Measurements from ENCODE around the gene PLA2G4A. TPM values are rescaled to one million over a fixed set of nuclear protein-coding genes. Genes with fewer than 3 reads are reported as not detected.

The PLA2G4A gene
- total RNA-seq, 1 experiment from 2014 or later, result not detected

- no peaks in the 10 kb centered on the region for H3K9me3 ChIP-seq (ENCODE audit: control insufficient read depth, insufficient read depth, low read depth, low read length)
- in situ Hi-C loops (cut with HindIII; ENCODE audit: low pct_unique_long_range_greater_than_20kb, low sequenced_read_pairs), result no loop called here
- TF ChIP-seq, protein P1, sequence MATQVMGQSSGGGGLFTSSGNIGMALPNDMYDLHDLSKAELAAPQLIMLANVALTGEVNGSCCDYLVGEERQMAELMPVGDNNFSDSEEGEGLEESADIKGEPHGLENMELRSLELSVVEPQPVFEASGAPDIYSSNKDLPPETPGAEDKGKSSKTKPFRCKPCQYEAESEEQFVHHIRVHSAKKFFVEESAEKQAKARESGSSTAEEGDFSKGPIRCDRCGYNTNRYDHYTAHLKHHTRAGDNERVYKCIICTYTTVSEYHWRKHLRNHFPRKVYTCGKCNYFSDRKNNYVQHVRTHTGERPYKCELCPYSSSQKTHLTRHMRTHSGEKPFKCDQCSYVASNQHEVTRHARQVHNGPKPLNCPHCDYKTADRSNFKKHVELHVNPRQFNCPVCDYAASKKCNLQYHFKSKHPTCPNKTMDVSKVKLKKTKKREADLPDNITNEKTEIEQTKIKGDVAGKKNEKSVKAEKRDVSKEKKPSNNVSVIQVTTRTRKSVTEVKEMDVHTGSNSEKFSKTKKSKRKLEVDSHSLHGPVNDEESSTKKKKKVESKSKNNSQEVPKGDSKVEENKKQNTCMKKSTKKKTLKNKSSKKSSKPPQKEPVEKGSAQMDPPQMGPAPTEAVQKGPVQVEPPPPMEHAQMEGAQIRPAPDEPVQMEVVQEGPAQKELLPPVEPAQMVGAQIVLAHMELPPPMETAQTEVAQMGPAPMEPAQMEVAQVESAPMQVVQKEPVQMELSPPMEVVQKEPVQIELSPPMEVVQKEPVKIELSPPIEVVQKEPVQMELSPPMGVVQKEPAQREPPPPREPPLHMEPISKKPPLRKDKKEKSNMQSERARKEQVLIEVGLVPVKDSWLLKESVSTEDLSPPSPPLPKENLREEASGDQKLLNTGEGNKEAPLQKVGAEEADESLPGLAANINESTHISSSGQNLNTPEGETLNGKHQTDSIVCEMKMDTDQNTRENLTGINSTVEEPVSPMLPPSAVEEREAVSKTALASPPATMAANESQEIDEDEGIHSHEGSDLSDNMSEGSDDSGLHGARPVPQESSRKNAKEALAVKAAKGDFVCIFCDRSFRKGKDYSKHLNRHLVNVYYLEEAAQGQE (IDR thresholded peaks at IDR 0.05; ENCODE audit: insufficient read depth in 1 of 2, low read depth in 2 of 2, low read length in 1 of 2), result no peak
- no peak for TF ChIP-seq CTCF (IDR thresholded peaks at IDR 0.05)
- no peak for TF ChIP-seq SIN3A (IDR thresholded peaks at IDR 0.05; ENCODE audit: borderline replicate concordance, insufficient read depth, low read depth, low read length)
- no peak for TF ChIP-seq TCF7L2 (IDR thresholded peaks at IDR 0.05; ENCODE audit: low read depth, low read length)
- TF ChIP-seq POLR2AphosphoS5 (IDR thresholded peaks at IDR 0.05; ENCODE audit: low read depth, low read length), result no peak
- H3K27me3 ChIP-seq (ENCODE audit: control insufficient read depth, insufficient read depth, low read length), result no peaks in the 10 kb centered on the region
- no TSS peak for BruUV-seq (replicated peaks)
- DNase-seq (ENCODE audit: low read depth, low spot score), result no peak
- no peak for ATAC-seq
- H3K4me1 ChIP-seq (ENCODE audit: control insufficient read depth, insufficient read depth, low read length), result no peaks in the 10 kb centered on the region
- no peaks in the 10 kb centered on the region for H3K36me3 ChIP-seq (ENCODE audit: control insufficient read depth, insufficient read depth, low read length)
- ChIA-PET POLR2A (no interaction called here), CTCF (no interaction called here)
- intact Hi-C loops (cut with micrococcal nuclease; ENCODE audit: unreplicated experiment), result no loop called here
- no peak overlapping the region for H3K27ac ChIP-seq (ENCODE audit: low read length)
- H3K4me3 ChIP-seq (ENCODE audit: low read depth in 2 of 2, low read length in 2 of 2), result no peak overlapping the region
These were observed 174.6 kb downstream of the PLA2G4A start for GRCh38 chr1:187003353-187003752.

DNA sequence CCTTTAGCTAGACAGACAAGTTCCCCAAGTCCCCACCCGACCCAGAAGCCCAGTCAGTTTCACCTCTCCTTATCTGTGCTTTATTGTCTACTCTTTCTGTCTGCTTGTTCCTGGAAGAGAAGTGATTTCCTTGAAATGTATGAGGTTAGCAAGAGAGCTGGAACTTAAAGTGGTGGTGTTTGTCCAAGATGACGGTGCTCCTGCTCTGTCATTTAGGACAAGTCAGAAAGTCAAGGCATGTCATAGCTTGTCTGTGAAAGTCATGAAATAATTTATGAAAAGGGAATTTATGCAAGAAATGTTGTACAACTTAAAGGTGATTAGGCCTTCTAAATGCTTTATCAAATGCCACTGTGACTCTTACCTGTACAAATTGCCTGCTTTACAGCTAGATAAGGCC lies 178.1 kb downstream of the PLA2G4A start:
- TF ChIP-seq TCF7L2 (IDR thresholded peaks at IDR 0.05; ENCODE audit: low read depth, low read length), result no peak
- no peak for TF ChIP-seq CTCF (IDR thresholded peaks at IDR 0.05)
- no peak for TF ChIP-seq SIN3A (IDR thresholded peaks at IDR 0.05; ENCODE audit: borderline replicate concordance, insufficient read depth, low read depth, low read length)
- TF ChIP-seq, protein P1 (IDR thresholded peaks at IDR 0.05; ENCODE audit: insufficient read depth in 1 of 2, low read depth in 2 of 2, low read length in 1 of 2), result no peak
- TF ChIP-seq POLR2AphosphoS5 (IDR thresholded peaks at IDR 0.05; ENCODE audit: low read depth, low read length), result no peak
- DNase-seq (ENCODE audit: low read depth, low spot score) (no peak), ATAC-seq (no peak)
- intact Hi-C loops (cut with micrococcal nuclease; ENCODE audit: unreplicated experiment), result no loop called here
- ChIA-PET CTCF (no interaction called here), POLR2A (no interaction called here)
- no TSS peak for BruUV-seq (replicated peaks)
- H3K27me3 ChIP-seq (ENCODE audit: control insufficient read depth, insufficient read depth, low read length), result no peaks in the 10 kb centered on the region
- no peak overlapping the region for H3K4me3 ChIP-seq (ENCODE audit: low read depth in 2 of 2, low read length in 2 of 2)
- no peaks in the 10 kb centered on the region for H3K4me1 ChIP-seq (ENCODE audit: control insufficient read depth, insufficient read depth, low read length)
- no peaks in the 10 kb centered on the region for H3K9me3 ChIP-seq (ENCODE audit: control insufficient read depth, insufficient read depth, low read depth, low read length)
- in situ Hi-C loops (cut with HindIII; ENCODE audit: low pct_unique_long_range_greater_than_20kb, low sequenced_read_pairs), result no loop called here
- H3K36me3 ChIP-seq (ENCODE audit: control insufficient read depth, insufficient read depth, low read length), result no peaks in the 10 kb centered on the region
- H3K27ac ChIP-seq (ENCODE audit: low read length), result no peak overlapping the region
